Measurements from ENCODE around the gene ZFP36L2. TPM values are rescaled to one million over a fixed set of nuclear protein-coding genes. Genes with fewer than 3 reads are reported as not detected.

Gene ZFP36L2
- total and polyA plus RNA-seq, 2 experiments from 2014 or later: 13.8 to 78.2 TPM

- Histone ChIP-seq H2AFZ (peak overlapping the region; percentile 46), H3K4me1 (ENCODE audit: insufficient read depth) (peaks cover 17% of the 10 kb centered on the region), H3K27ac (peak overlapping the region; percentile 93), H3K9me3 (ENCODE audit: low read depth) (no peaks in the 10 kb centered on the region), H3K79me2 (ENCODE audit: insufficient read depth) (peaks cover 34% of the 10 kb centered on the region), H3F3A (ENCODE audit: insufficient read depth) (peaks cover 29% of the 10 kb centered on the region), H4K20me1 (ENCODE audit: insufficient read depth) (no peaks in the 10 kb centered on the region), H3K4me2 (ENCODE audit: unreplicated experiment) (peak overlapping the region; percentile 80), H3K4me3 (peak overlapping the region; percentile 78), H3K9me2 (ENCODE audit: insufficient read depth) (no peaks in the 10 kb centered on the region), H3K27me3 (replicated peaks; ENCODE audit: insufficient read depth) (no peaks in the 10 kb centered on the region), H3K9ac (peak overlapping the region; percentile 96), H3K36me3 (ENCODE audit: low read depth) (peaks cover 14% of the 10 kb centered on the region)
- TF ChIP-seq EZH2phosphoT487 (IDR thresholded peaks at IDR 0.05; ENCODE audit: insufficient read depth, low read depth) (no peak), EZH2 (IDR thresholded peaks at IDR 0.05; ENCODE audit: insufficient read depth, poor library complexity, severe bottlenecking) (no peak)
- no peak for DNase-seq
- in situ Hi-C loops (cut with MboI): loop anchor here (10.0 kb wide), 1 partner anchor 253 kb away; no protein-coding TSS in a partner anchor
- WGBS, 2 experiments (ENCODE audit: low coverage in 1 of 2, low lambda C conversion rate in 2 of 2, missing lambda C conversion rate in 2 of 2): 1 to 6% methylated on average over 10 of the region's 10 CpGs
Measured at GRCh38 chr2:43227830-43228281, 1.4 kb upstream of the ZFP36L2 start.

GRCh38 chr2:43226955-43227829 lies 786 bp upstream of the ZFP36L2 start:
- no peaks in the 10 kb centered on the region for H4K20me1 ChIP-seq (ENCODE audit: insufficient read depth)
- peaks cover 20% of the 10 kb centered on the region for H3K36me3 ChIP-seq (ENCODE audit: low read depth)
- peak overlapping the region; percentile 96 for H3K9ac ChIP-seq
- no peaks in the 10 kb centered on the region for H3K9me2 ChIP-seq (ENCODE audit: insufficient read depth)
- peak overlapping the region; percentile 93 for H3K27ac ChIP-seq
- H3K4me2 ChIP-seq (ENCODE audit: unreplicated experiment): peak overlapping the region; percentile 80
- peak overlapping the region; percentile 46 for H2AFZ ChIP-seq
- peaks cover 41% of the 10 kb centered on the region for H3K79me2 ChIP-seq (ENCODE audit: insufficient read depth)
- H3K4me3 ChIP-seq: peak overlapping the region; percentile 78
- WGBS, 2 experiments (ENCODE audit: low coverage in 1 of 2, low lambda C conversion rate in 2 of 2, missing lambda C conversion rate in 2 of 2): 1 to 2% methylated on average over 62 to 66 of the region's 77 CpGs
- DNase-seq: peak; percentile 87
- no peak for TF ChIP-seq EZH2phosphoT487 (IDR thresholded peaks at IDR 0.05; ENCODE audit: insufficient read depth, low read depth)
- TF ChIP-seq EZH2 (IDR thresholded peaks at IDR 0.05; ENCODE audit: insufficient read depth, poor library complexity, severe bottlenecking): no peak
- H3K27me3 ChIP-seq (replicated peaks; ENCODE audit: insufficient read depth): no peaks in the 10 kb centered on the region
- H3K4me1 ChIP-seq (ENCODE audit: insufficient read depth): peaks cover 20% of the 10 kb centered on the region
- peaks cover 36% of the 10 kb centered on the region for H3F3A ChIP-seq (ENCODE audit: insufficient read depth)
- in situ Hi-C loops (cut with MboI): loop anchor here (10.0 kb wide), 1 partner anchor 252 kb away; no protein-coding TSS in a partner anchor
- H3K9me3 ChIP-seq (ENCODE audit: low read depth): no peaks in the 10 kb centered on the region

GRCh38 chr2:43225788-43226557 lies 433 bp downstream of the ZFP36L2 start:
- H3K9me2 ChIP-seq (ENCODE audit: insufficient read depth): no peaks in the 10 kb centered on the region
- peaks cover 22% of the 10 kb centered on the region for H3K36me3 ChIP-seq (ENCODE audit: low read depth)
- H3K9ac ChIP-seq: peak overlapping the region; percentile 96
- in situ Hi-C loops (cut with MboI): loop anchor here (10.0 kb wide), 1 partner anchor 251 kb away; no protein-coding TSS in a partner anchor
- TF ChIP-seq EZH2phosphoT487 (IDR thresholded peaks at IDR 0.05; ENCODE audit: insufficient read depth, low read depth): no peak
- TF ChIP-seq EZH2 (IDR thresholded peaks at IDR 0.05; ENCODE audit: insufficient read depth, poor library complexity, severe bottlenecking): no peak
- H3K4me1 ChIP-seq (ENCODE audit: insufficient read depth): peaks cover 29% of the 10 kb centered on the region
- peak; percentile 85 for DNase-seq
- H3K79me2 ChIP-seq (ENCODE audit: insufficient read depth): peaks cover 43% of the 10 kb centered on the region
- peak overlapping the region; percentile 97 for H3K4me3 ChIP-seq
- H4K20me1 ChIP-seq (ENCODE audit: insufficient read depth): no peaks in the 10 kb centered on the region
- H2AFZ ChIP-seq: peak overlapping the region; percentile 20; the same call in 1 of the 2 replicates
- H3K9me3 ChIP-seq (ENCODE audit: low read depth): no peaks in the 10 kb centered on the region
- peak overlapping the region; percentile 93 for H3K27ac ChIP-seq
- peak overlapping the region; percentile 93 for H3K4me2 ChIP-seq (ENCODE audit: unreplicated experiment)
- no peaks in the 10 kb centered on the region for H3K27me3 ChIP-seq (replicated peaks; ENCODE audit: insufficient read depth)
- peaks cover 47% of the 10 kb centered on the region for H3F3A ChIP-seq (ENCODE audit: insufficient read depth)
- 1% methylated on average over 56 to 63 of the region's 80 CpGs for WGBS, 2 experiments (ENCODE audit: low coverage in 1 of 2, low lambda C conversion rate in 2 of 2, missing lambda C conversion rate in 2 of 2)

Measured in GM23248 (cell line).